HG03066 (cell line): Measurements from ENCODE around the gene ITPR1.

Experiments
- ATAC-seq: cut with Tn5 transposase; IDR thresholded peaks from one replicate; pipeline ENCODE4 v1.9.1; 2021; ENCODE audit warnings: low read depth; ENCODE audit not compliant: unreplicated experiment

ITPR1 gene

DNA sequence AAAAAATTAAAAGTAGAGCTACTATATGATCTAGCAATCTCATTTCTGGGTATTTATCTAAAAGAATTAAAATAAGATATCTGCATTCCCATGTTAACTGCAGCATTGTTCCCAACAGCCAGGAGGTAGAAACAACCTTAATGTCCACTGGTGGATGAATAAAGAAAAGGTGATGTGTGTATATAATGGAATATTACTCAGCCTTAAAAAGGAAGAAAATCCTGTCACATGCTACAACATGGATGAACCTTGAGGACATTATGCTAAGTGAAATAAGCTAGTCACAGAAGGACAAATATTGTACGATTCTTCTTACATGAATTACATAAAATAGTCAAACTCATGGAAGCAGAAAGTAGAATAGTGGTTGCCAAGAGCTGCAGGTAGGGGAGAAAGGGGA is 366.6 kb downstream of the ITPR1 start:
- ATAC-seq, result no peak

DNA sequence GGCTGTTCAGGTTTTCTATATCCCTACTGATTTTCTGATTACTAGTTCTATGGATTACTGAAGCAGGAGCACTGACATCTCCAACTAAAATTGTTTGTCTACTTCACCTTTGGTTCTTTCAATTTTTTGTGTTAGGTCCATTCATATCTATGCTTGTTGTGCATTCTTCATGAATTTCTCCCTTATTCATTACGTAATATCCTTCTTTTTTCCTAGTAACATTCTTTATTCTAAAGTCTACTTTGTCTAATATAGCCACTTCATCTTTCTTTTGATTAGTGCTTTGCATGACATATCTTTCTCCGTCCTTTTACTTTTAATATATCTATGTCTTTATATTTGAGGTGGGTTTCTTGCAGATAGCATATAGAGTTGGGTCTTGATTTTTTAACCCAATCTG is 369.8 kb downstream of the ITPR1 start:
- no peak for ATAC-seq

DNA sequence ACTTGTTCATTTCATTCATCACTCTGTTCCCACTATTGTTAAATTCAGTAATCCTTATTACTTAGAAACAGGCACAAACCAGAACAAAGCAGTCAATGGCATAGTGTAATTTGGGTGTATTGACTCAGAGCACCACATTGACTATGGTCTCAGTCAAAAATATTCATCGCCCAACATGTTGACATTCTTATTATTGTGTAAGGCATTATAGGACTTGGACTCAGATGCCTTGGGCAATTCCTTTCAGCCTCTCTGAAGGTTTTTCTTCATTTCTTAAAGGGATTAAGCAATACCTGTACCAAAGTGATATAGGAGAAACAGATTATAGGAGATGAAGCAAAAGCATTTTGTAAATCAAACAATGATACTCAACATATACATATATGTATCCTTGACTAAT is 371.4 kb downstream of the ITPR1 start:
- no peak for ATAC-seq

DNA sequence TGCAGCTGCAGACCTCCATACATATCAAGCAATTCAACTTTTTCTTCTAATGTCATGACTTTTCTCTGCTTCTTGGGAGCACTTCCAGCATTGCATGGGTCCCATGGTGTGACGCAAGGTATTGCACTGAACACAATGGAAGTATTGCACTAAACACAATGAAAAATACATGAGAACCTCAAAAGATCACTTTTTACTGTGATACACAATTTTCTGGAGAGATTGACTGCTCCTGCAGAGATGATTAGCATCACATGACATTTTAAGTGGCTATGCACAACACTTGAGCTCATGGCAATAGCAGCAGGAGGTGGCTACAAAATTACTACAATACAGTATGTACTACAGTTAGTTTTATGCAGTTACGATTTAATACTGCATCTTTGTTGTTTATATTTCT is 372.6 kb downstream of the ITPR1 start:
- no peak for ATAC-seq

DNA sequence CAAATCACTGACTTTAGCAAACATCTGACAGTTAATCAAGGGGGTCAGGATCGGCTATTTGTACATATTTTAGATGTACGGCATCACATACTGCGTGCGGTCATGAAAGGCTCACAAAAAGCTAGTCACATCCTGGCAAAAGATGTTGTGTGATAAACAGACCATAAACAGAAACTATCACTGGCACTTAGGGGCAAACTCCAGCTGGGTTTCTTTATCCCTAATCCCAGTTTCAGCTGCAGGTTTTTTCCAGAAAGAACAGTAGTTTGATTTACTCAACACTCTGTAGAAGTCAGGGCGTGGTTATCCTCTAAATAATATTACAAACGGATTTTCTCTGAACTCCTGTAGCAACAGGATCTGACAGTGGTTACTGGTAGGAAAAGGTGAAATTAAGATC is 373.7 kb downstream of the ITPR1 start:
- ATAC-seq, result no peak

DNA sequence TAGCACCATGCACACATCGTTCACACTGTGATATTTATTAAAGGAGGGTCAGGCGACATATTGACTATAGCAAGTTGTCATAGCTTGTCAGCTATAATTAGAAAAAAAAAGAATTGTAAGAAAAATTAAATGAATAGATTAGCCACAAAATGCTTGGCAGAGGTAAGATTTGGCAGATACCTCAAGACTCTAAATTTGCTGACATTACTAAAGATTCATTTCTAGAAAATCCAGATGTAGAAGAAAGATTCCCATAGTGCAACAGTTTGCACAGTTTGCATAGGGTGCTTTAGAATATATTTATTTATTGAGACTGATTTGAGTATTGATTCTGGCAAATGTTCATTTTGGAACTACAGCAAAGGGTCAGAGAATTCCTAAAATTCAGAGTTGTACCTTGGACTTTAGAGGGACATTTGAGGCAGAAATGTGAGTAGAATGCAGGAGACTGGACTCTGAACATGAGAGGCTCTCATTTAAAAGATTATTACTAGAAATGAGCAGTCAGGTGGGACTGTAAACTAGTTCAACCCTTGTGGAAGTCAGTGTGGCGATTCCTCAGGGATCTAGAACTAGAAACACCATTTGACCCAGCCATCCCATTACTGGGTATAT is 384.1 kb downstream of the ITPR1 start:
- no peak for ATAC-seq

DNA sequence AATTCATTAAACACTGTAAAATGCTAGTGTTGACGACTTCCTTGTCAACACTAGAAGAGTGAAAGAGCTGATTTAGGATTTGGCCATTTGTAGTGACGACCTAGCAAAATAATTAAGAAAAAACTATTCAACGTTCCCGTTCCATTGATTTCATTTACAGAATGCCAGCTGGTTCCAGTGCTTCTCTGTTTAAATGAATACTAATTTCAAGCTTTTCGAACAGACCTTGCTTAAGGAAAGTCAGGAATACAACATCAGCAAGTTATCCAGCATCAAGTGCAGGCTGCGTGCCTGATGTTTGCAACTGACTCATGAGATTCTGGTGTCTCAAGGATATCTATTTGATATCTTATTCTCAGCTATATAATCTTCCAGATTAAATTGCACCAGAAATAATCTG is 387.7 kb downstream of the ITPR1 start:
- ATAC-seq, result no peak

DNA sequence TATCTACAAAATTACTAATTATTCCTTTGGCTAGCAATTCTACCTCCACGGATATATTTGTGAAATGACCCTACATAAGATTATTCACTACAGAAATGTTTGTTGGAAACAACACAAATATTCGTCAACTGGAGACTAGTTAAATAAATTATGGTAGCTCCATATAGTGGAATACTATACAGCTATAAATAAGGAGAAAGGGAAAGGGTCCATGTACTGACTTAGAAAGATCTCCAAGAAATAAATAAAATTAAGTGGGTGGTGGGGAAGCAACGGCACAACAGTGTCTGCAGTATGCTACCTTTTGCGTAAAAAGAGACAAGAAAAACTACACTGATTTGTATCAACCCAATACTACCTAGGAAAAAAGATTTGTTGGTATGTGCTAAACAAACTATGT is 389.4 kb downstream of the ITPR1 start:
- ATAC-seq, result no peak

DNA sequence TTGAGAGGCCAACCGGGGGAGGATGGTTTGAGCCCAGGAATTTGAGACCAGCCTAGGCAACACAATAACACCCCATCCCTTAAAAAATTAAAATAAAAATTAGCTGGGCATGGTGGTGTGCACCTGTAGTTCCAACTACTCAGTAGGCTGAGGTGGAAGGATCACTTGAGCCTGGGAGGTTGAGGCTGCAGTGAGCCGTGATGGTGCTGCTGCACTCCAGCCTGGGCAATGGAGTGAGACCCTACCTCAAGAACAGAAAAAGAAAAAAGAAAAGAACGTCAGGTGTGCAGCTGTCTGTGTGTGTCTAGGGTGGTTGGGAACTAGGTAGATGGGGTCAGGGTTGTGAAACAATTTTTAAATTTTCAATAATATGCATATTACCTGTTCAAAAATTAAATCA is 389.9 kb downstream of the ITPR1 start:
- no peak for ATAC-seq

DNA sequence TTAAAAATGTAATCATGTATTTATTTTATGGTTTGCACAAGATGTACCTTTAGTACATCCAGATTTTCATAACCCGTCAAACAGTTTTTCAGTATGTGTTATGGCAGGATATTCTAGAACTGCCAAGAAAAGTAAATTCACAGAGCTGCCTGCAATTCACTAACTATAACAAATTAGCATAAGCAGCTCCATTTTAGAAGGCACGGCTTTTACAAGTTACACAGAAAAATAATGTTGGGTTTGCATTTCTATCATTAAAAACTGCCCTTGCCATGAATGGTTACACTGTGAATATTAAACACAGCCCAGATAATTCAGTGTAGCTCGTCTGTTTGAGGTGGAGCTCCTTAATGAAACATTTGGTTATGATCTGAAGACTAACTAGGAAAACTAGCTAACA is 391.7 kb downstream of the ITPR1 start:
- no peak for ATAC-seq

DNA sequence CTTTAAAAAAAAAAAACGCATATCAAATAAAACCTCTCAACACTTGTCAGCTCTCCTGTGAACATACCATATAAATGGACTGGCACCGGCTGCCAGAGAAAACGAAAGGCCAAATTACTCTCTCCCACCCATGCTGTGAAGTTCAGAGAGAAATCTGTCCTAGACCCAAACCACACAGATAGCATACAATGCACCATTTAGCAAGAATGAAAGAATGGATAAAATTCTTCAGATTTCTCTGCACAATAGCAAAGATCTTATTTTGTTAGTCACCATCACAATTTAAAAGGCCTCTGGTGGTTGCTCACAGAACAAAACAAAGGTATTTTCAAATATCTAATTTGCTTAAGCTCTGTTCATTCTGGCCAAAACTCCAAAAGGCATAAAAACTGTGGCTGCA is 392.2 kb downstream of the ITPR1 start:
- no peak for ATAC-seq

DNA sequence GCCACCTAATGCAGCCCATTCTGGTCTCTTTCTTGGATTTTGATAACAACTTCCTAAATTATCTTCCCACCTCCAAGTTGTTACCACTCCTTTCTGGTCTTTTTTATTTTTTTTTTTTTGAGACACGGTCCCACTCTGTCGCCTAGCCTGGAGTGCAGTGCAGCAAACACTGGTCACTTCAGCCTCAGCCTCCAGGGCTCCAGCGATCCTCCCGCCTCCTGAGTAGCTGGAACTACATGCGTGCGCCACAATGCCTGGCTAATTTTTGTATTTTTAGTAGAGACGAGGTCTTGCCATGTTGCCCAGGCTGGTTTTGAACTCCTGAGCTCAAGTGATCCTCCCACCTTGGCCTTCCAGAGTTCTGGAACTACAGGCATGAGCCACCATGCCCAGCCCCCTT is 393.3 kb downstream of the ITPR1 start:
- no peak for ATAC-seq

DNA sequence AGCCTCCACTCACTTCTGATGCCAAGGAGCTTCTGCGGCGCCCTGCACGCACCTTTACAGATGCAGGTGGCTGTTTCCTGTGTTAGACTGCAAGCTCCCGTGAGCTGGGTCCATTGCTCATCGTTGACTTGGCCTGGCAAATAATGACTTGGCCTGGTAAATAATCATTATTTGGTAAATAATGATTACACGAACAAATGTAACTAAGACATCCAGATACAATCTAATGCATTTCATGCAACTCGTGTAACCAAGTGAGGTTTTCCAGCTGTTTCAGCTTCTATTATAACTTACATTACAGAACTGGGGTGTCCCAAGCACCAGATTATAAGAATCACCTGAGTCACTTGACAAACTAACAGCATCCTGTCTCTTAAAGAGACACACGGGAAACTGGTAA is 394.0 kb downstream of the ITPR1 start:
- ATAC-seq, result no peak

DNA sequence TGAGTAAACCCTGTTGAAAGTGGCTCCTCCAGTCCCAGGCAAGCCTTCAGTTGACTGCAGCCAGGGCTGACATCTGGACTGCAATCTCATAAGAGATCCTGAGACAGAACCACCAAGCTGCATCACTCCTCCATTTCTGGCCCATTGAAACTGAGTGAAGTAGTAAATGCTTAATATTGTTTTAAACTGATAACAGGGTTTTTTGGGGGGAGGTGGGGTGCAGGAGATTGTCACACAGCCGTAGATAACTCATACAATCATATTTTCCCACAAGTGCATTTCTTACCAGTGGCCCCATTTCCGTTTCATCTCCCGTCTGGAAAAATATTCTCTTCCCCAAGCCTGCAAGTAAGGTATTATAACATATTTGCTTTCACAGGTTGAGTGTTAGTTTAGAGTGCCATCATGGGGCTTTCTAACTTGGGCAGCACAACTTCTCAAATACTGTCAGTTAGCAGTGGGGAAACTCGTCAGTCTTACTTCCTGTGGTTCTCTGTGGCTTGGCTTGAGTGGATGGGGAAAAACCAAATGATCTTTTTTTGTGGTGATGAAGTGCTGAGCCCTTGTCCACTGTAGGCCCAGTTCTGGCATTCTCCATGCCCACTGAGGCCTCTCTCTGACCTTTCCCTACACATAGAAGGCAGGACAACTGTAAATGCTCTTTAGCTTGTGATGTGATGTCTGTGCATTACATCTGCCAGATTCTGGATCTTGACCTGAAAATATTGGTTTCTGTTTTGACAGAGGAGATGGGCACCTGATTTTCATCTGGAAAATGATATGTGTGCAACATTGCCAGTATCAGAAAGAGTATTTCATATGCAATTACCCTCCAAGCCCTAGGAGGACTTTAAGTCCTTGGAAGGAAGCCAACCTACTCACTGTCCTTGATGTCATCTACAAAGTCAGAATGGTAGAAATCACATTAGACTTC is 396.0 kb downstream of the ITPR1 start:
- ATAC-seq, result peak; percentile 74

DNA sequence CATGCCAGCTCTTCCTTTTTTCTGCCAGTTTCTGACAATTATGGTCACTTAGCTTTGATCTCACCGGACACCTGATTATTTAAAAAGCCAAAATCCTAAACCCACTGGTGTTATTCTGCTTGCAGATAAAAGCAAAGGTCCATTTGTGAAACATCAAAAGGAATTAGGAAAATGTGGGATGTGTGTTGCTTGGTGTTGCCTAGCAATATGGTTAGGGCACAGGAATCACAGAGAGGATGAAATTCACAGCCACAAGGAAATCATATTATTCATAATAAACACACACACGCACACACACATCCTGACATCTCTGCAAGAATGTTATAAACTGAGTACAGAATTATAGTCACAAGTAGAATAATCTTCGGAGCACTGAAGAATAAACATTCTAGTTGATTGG is 396.7 kb downstream of the ITPR1 start:
- ATAC-seq, result no peak

DNA sequence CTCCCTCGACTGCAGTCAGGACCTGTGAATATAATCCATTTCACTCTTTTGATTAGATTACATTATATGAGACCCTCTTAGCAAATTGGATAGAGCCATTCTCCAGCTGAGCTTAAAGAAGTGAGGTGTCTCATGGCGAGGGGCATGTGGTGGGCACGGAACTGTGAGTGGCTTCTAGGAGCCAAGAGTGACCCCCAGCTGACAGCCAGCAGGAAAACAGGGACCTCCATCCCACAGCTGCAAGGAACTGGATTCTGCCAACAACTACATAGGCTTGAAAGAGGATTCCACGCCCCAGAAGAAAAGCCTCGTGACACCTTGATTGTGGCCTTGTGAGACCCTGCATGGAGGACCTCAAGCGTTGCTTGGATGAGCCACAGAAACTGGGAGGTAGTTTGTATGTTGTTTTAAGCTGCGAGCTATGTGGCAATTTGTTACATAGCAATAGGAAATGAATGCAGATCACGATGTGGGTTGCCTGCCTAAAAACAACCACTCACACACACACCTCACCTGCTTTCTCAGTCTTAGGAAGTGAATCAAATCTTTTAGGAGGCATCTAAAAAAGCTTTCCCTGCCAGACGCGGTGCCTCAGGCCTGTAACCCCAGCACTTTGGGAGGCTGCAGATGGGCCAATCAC is 401.9 kb downstream of the ITPR1 start:
- ATAC-seq, result no peak

DNA sequence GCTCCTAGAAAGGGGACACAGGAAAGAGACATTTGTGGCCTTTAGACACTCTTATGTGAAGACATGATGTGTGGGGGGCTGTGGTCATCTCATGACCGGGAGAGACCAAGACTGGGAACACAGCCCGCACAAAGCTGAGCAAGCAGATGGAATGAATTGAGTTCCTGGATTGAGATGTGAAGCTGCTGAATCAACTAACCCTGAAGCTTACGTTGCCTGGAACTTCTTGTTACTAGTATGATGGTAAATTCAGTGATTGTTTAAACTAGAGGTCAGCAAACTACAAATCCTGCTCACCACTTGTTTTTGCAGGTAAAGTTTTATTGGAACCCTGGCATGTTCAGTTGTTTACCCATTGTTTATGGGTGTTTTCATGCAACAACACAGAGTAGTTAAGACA is 402.7 kb downstream of the ITPR1 start:
- ATAC-seq, result no peak
